GM12878 (cell line): Measurements from ENCODE around the gene SLC23A2. TPM values are rescaled to one million over a fixed set of nuclear protein-coding genes. Genes with fewer than 3 reads are reported as not detected.

Experiments used
- ATAC-seq: fragments of 200-7000 bp; cut with Tn5 transposase; 3 replicates; pipeline ENCODE4 v1.9.1; 2020; ENCODE audit warnings: mild to moderate bottlenecking, moderate library complexity
- BruUV-seq: library from RNA; stranded (reverse); fragments of 400-500 nt; replicated peaks from 2 replicates; lab custom pipeline; 2021; lab: Mats Ljungman, UMichigan
- CTCF ChIA-PET: fragments of 300-600 bp; sonication (Branson Sonifier 250); formaldehyde crosslinking; extraction: SDS; loops from one replicate; lab custom pipeline; 2021; ENCODE audit warnings: inconsistent platforms; lab: Yijun Ruan, JAX
- POLR2A ChIA-PET: fragments of 350-600 bp; formaldehyde crosslinking; extraction: SDS; loops from one replicate; lab custom pipeline; 2021; ENCODE audit warnings: inconsistent platforms; lab: Charles Lee
- RAD21 ChIA-PET: fragments of 300-600 bp; sonication (Branson Sonifier 250); formaldehyde crosslinking; loops from one replicate; lab custom pipeline; 2023; ENCODE audit warnings: antibody characterized with exemption; ENCODE audit not compliant: unreplicated experiment; lab: Charles Lee
- SMC1A ChIA-PET: fragments of 300-600 bp; sonication (Branson Sonifier 250); formaldehyde crosslinking; loops from one replicate; lab custom pipeline; 2023; ENCODE audit not compliant: unreplicated experiment, uncharacterized antibody; lab: Charles Lee
- DNase-seq: peaks from one replicate; pipeline ENCODE4 v3.0.0-alpha.2; 2011; ENCODE audit warnings: low read depth, low spot score
- FAIRE-seq: peaks from 3 replicates; lab custom pipeline; 2011; peaks lifted over from hg19 to GRCh38; lab: Jason Lieb, UNC
- H2AFZ ChIP-seq: 2 replicates; pipeline ENCODE4 v1.6.0; 2011; ENCODE audit warnings: low read depth, low read length, control low read depth; ENCODE audit not compliant: control insufficient read depth
- H3K27ac ChIP-seq: 2 replicates; pipeline ENCODE4 v1.5.1; 2011; ENCODE audit warnings: control low read depth; ENCODE audit not compliant: control insufficient read depth, insufficient read depth
- H3K27me3 ChIP-seq, 2 experiments: replicated peaks in 1 of 2; 2 replicates each; pipeline versions ENCODE4 v1.6.0 to v1.6.1; 2011; ENCODE audit warnings: low read length in 1 of 2; ENCODE audit not compliant: control insufficient read depth in 2 of 2, insufficient read depth in 2 of 2
- H3K36me3 ChIP-seq, 2 experiments: 2 replicates each; pipeline ENCODE4 v1.5.1; 2011; ENCODE audit warnings: low read length in 1 of 2; ENCODE audit not compliant: control insufficient read depth in 2 of 2, insufficient read depth in 2 of 2
- H3K4me1 ChIP-seq: 2 replicates; pipeline ENCODE4 v1.6.1; 2011; ENCODE audit warnings: mild to moderate bottlenecking, low read length, moderate library complexity, mixed read lengths; ENCODE audit not compliant: control insufficient read depth, insufficient read depth
- H3K4me2 ChIP-seq: 2 replicates; pipeline ENCODE4 v1.6.0; 2011; ENCODE audit warnings: control low read depth; ENCODE audit not compliant: control insufficient read depth, insufficient read depth
- H3K4me3 ChIP-seq: fragments of 200-600 bp; sonication (generic); 2 replicates; pipeline ENCODE4 v1.5.1; 2016
- H3K79me2 ChIP-seq: 2 replicates; pipeline ENCODE4 v1.6.0; 2011; ENCODE audit warnings: low read length; ENCODE audit not compliant: control insufficient read depth, insufficient read depth
- H3K9ac ChIP-seq: 2 replicates; pipeline ENCODE4 v1.8.0; 2011; ENCODE audit warnings: low read length, control low read depth, mixed read lengths; ENCODE audit not compliant: control insufficient read depth, insufficient read depth
- H3K9me3 ChIP-seq: replicated peaks from 3 replicates; pipeline ENCODE4 v1.5.1; 2011; ENCODE audit warnings: mild to moderate bottlenecking, low read length; ENCODE audit not compliant: control insufficient read depth, insufficient read depth
- H4K20me1 ChIP-seq: 2 replicates; pipeline ENCODE4 v1.6.0; 2011; ENCODE audit not compliant: control insufficient read depth, insufficient read depth
- CBFB ChIP-seq: IDR thresholded peaks from 2 replicates; pipeline ENCODE4 v1.6.1; 2016; ENCODE audit warnings: antibody characterized with exemption, low read depth
- CBX5 ChIP-seq: sonication (generic); IDR thresholded peaks from 2 replicates; pipeline ENCODE4 v1.6.1; 2016; ENCODE audit warnings: low read depth, moderate library complexity, mild to moderate bottlenecking, inconsistent platforms
- CEBPB ChIP-seq, 2 experiments: fragments of 150-350 bp in 1 of 2; IDR thresholded peaks; 2 replicates each; pipeline ENCODE4 v1.6.1; 2012 to 2014; ENCODE audit warnings: low read depth in 2 of 2, low read length in 2 of 2, borderline replicate concordance in 1 of 2, inconsistent platforms in 1 of 2
- CREM ChIP-seq: IDR thresholded peaks from 2 replicates; pipeline ENCODE4 v1.6.1; 2014; ENCODE audit warnings: antibody characterized with exemption, low read depth
- ETV6 ChIP-seq, 2 experiments: fragments of 450-650 bp in 1 of 2; IDR thresholded peaks in 1 of 2; conservative IDR thresholded peaks in 1 of 2; 2 replicates each; pipeline ENCODE4 v1.6.1; 2014; ENCODE audit warnings: antibody characterized with exemption in 1 of 2, borderline replicate concordance in 1 of 2, low read depth in 1 of 2, mild to moderate bottlenecking in 1 of 2, moderate library complexity in 1 of 2
- IKZF1 ChIP-seq: fragments of 450-650 bp; conservative IDR thresholded peaks from 2 replicates; pipeline ENCODE4 v1.6.1; 2017; ENCODE audit warnings: antibody characterized with exemption, mild to moderate bottlenecking
- IRF4 ChIP-seq: IDR thresholded peaks from 2 replicates; pipeline ENCODE4 v1.6.1; 2011; ENCODE audit warnings: low read depth, low read length
- NFIC ChIP-seq: IDR thresholded peaks from 2 replicates; pipeline ENCODE4 v1.6.1; 2012; ENCODE audit warnings: low read depth, mild to moderate bottlenecking, inconsistent platforms, low read length, moderate library complexity
- POLR2A ChIP-seq: IDR thresholded peaks from 2 replicates; pipeline ENCODE4 v1.6.1; 2011; ENCODE audit warnings: low read depth, mild to moderate bottlenecking, low read length
- SIN3A ChIP-seq: IDR thresholded peaks from 2 replicates; pipeline ENCODE4 v1.6.1; 2012; ENCODE audit warnings: low read depth, low read length, improper control_type of control experiment
- TARDBP ChIP-seq: IDR thresholded peaks from 2 replicates; pipeline ENCODE4 v1.6.1; 2016; ENCODE audit warnings: borderline replicate concordance
- ZSCAN29 ChIP-seq: fragments of 450-650 bp; IDR thresholded peaks from 2 replicates; pipeline ENCODE4 v1.6.1; 2017; ENCODE audit warnings: mild to moderate bottlenecking, moderate library complexity
- WGBS: methylation state at CpG from one replicate; pipeline ENCODE4 v1.1.6; 2016; ENCODE audit warnings: low lambda C conversion rate; ENCODE audit not compliant: insufficient replicate concordance, insufficient coverage; ENCODE audit errors: missing lambda C conversion rate; 5-methylcytosine and 5-hydroxymethylcytosine counted together
- in situ Hi-C: fragments of 300-500 bp; cut with MboI; formaldehyde crosslinking; loops from 9 replicates; pipeline ENCODE4 v1.14.3; 2018; ENCODE audit warnings: mixed read lengths
- intact Hi-C: fragments of 100-400 bp; cut with micrococcal nuclease; formaldehyde crosslinking; loops from one replicate; pipeline ENCODE4 v1.14.2; 2022; ENCODE audit not compliant: unreplicated experiment
- polyA plus RNA-seq, 11 experiments: library from polyadenylated mRNA; depleted of rRNA in 4 of 11; unstranded in 6 of 11; stranded (reverse) in 5 of 11; fragments of >200 nt; fragmentation: Nextera tagmentation in 4 of 11; fragmentation: Illumina TruSeq in 1 of 11; extraction: Ambion mirVana in 4 of 11; extraction: Trizol in 1 of 11; gene quantifications; 1 replicate in 1 of 11; 2 replicates in 10 of 11; pipeline versions ENCODE4 v1.2.1 to v1.2.3, GENCODE V29; 2011 to 2016; ENCODE audit warnings: inconsistent platforms in 2 of 11, missing spikeins in 2 of 11, low read depth in 1 of 11
- total RNA-seq, 4 experiments: library from RNA; depleted of rRNA in 3 of 4; stranded (reverse); fragments of >200 nt in 3 of 4; fragmentation: Illumina TruSeq in 1 of 4; extraction: Trizol in 1 of 4; gene quantifications; 2 replicates each; pipeline versions ENCODE4 v1.2.1 to v1.2.3, GENCODE V29; 2013 to 2021
- TF ChIP-seq, protein P1 (sequence below): fragments of 150-350 bp; IDR thresholded peaks from 2 replicates; pipeline ENCODE4 v1.6.1; 2014; ENCODE audit warnings: mild to moderate bottlenecking, low read depth, low read length
- TF ChIP-seq, protein P2 (sequence below): fragments of 150-350 bp; IDR thresholded peaks from 2 replicates; pipeline ENCODE4 v1.6.1; 2016; ENCODE audit warnings: low read depth, low read length

SLC23A2 gene
- total and polyA plus RNA-seq, 10 of the 15 experiments (the other 5 are each of a cell fraction or from before 2014, with no cell fraction given) = 4.4 to 56.1 (median 35.5) TPM

DNA sequence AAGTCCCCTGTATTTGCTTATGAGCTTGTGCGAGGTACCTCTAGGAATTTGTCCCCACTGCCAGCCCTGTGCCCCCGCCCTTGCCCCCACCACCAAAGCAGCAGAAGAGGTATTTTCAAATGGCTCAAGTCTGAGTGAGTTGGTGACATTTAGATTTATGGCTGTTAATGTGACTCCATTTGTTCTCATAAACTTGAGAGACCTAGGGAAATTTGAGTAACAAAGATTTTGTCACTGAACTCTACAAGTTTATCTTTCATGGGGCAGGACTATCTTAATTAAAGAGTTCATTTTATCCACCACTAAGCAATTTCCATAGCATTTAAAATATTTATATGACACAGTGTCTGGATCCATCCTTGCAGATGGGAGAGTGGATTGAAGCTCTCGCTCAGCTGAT, 171.1 kb downstream of the SLC23A2 start (continued):
- TF ChIP-seq, protein P1, sequence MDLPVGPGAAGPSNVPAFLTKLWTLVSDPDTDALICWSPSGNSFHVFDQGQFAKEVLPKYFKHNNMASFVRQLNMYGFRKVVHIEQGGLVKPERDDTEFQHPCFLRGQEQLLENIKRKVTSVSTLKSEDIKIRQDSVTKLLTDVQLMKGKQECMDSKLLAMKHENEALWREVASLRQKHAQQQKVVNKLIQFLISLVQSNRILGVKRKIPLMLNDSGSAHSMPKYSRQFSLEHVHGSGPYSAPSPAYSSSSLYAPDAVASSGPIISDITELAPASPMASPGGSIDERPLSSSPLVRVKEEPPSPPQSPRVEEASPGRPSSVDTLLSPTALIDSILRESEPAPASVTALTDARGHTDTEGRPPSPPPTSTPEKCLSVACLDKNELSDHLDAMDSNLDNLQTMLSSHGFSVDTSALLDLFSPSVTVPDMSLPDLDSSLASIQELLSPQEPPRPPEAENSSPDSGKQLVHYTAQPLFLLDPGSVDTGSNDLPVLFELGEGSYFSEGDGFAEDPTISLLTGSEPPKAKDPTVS = no peak
- TF ChIP-seq, protein P2, sequence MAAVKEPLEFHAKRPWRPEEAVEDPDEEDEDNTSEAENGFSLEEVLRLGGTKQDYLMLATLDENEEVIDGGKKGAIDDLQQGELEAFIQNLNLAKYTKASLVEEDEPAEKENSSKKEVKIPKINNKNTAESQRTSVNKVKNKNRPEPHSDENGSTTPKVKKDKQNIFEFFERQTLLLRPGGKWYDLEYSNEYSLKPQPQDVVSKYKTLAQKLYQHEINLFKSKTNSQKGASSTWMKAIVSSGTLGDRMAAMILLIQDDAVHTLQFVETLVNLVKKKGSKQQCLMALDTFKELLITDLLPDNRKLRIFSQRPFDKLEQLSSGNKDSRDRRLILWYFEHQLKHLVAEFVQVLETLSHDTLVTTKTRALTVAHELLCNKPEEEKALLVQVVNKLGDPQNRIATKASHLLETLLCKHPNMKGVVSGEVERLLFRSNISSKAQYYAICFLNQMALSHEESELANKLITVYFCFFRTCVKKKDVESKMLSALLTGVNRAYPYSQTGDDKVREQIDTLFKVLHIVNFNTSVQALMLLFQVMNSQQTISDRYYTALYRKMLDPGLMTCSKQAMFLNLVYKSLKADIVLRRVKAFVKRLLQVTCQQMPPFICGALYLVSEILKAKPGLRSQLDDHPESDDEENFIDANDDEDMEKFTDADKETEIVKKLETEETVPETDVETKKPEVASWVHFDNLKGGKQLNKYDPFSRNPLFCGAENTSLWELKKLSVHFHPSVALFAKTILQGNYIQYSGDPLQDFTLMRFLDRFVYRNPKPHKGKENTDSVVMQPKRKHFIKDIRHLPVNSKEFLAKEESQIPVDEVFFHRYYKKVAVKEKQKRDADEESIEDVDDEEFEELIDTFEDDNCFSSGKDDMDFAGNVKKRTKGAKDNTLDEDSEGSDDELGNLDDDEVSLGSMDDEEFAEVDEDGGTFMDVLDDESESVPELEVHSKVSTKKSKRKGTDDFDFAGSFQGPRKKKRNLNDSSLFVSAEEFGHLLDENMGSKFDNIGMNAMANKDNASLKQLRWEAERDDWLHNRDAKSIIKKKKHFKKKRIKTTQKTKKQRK = no peak
- TF ChIP-seq CBFB = no peak
- TF ChIP-seq CEBPB (IDR thresholded peaks at IDR 0.05; ENCODE audit: borderline replicate concordance in 1 of 2, low read depth in 2 of 2, low read length in 2 of 2) = no peak
- TF ChIP-seq NFIC = no peak
- TF ChIP-seq CREM = no peak
- TF ChIP-seq, all 136 proteins: peak for 0

DNA sequence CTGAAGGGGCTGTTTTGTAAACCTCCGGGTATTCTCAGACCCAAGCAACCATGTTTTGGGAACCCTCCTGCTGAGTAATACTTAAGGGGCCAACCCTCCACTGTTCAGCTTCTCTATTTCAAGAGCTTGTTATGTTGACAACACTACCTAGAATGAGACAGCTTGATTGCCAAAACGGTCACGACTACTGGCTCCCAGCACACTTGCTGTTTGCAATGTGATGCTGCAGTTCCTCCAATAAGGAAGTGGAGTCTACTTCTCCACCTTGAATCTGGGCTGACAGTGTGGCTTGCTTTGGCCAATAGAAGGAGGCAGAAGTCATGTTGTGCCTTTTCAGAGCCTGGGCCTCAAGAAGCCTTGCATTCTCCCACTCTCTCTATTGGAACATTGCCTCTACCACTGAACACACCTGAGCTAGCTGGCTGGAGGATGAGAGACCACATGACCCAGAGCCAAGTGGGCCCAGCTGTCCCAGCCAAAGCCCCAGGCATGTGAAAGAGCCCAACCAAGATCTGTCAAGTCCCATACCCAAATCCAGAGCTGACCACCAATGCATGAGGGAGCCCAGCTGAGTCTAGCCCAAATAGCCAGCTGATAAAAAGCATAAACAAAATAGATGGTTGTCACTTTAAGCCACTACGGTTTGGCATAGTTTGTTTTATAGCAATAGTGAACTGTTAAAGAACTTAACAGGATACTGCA, 171.6 kb downstream of the SLC23A2 start:
- H3K9ac ChIP-seq = no peak overlapping the region
- FAIRE-seq (no peak), DNase-seq (no peak), ATAC-seq (no peak; the same call in 1 of the 3 replicates)
- no peaks in the 10 kb centered on the region for H3K27me3 ChIP-seq
- H2AFZ ChIP-seq = no peak overlapping the region
- intact Hi-C loops (no loop called here), in situ Hi-C loops (no loop called here)
- no TSS peak for BruUV-seq
- no peak overlapping the region for H3K4me2 ChIP-seq
- no peak overlapping the region for H3K27ac ChIP-seq
- CTCF ChIA-PET = interaction anchor here (0.9 to 1.0 kb wide), 2 partner anchors 38 to 120 kb away, joined by 3 read pairs; no protein-coding TSS in a partner anchor
- 58% methylated on average over 4 of the region's 4 CpGs for WGBS
- SMC1A ChIA-PET = interaction anchor here (0.7 to 1.6 kb wide), 2 partner anchors 10 to 19 kb away, joined by 3 to 4 read pairs; no protein-coding TSS in a partner anchor
- POLR2A ChIA-PET = no interaction called here
- RAD21 ChIA-PET = no interaction called here
- H3K9me3 ChIP-seq = no peaks in the 10 kb centered on the region
- H3K4me3 ChIP-seq = no peak overlapping the region
- H3K79me2 ChIP-seq = no peaks in the 10 kb centered on the region
- H3K36me3 ChIP-seq = no peaks in the 10 kb centered on the region
- H4K20me1 ChIP-seq = no peaks in the 10 kb centered on the region
- no peaks in the 10 kb centered on the region for H3K4me1 ChIP-seq
- TF ChIP-seq, protein P2 = no peak
- TF ChIP-seq IRF4 = no peak
- no peak for TF ChIP-seq CBX5
- TF ChIP-seq IKZF1 = no peak
- no peak for TF ChIP-seq SIN3A
- no peak for TF ChIP-seq TARDBP
- no peak for TF ChIP-seq ETV6 (conservative IDR thresholded peaks at IDR 0.05 in 1 of 2, IDR thresholded peaks at IDR 0.05 in 1 of 2; ENCODE audit: borderline replicate concordance in 1 of 2, low read depth in 1 of 2)
- no peak for TF ChIP-seq POLR2A
- TF ChIP-seq ZSCAN29 = no peak
